Skeletal muscle tissue (tissue), 4 donors: ENCODE data around the gene SLC9A7. TPM values are rescaled to one million over a fixed set of nuclear protein-coding genes. Genes with fewer than 3 reads are reported as not detected.

ENCODE experiments used
- H3K27ac ChIP-seq: one replicate; pipeline ENCODE4 v1.7.0; 2013; ENCODE audit warnings: mild to moderate bottlenecking, low read depth, low read length, inconsistent platforms
- H3K27me3 ChIP-seq, 3 donors: one replicate each; pipeline ENCODE4 v1.7.0; 2013; ENCODE audit warnings: low read length in 3 of 3; ENCODE audit not compliant: control insufficient read depth in 3 of 3, insufficient read depth in 3 of 3
- H3K36me3 ChIP-seq, 3 donors: one replicate each; pipeline ENCODE4 v1.7.0; 2013; ENCODE audit warnings: low read length in 3 of 3; ENCODE audit not compliant: control insufficient read depth in 3 of 3, insufficient read depth in 3 of 3
- H3K4me1 ChIP-seq, 3 donors: one replicate each; pipeline ENCODE4 v1.7.0; 2013; ENCODE audit warnings: low read length in 3 of 3, mild to moderate bottlenecking in 3 of 3; ENCODE audit not compliant: control insufficient read depth in 3 of 3, insufficient read depth in 3 of 3
- H3K4me3 ChIP-seq, 3 donors: one replicate each; pipeline ENCODE4 v1.7.0; 2013; ENCODE audit warnings: low read length in 3 of 3
- H3K9ac ChIP-seq, 3 donors: one replicate each; pipeline ENCODE4 v1.7.0; 2013; ENCODE audit warnings: low read length in 3 of 3, mild to moderate bottlenecking in 3 of 3, moderate library complexity in 2 of 3, low read depth in 1 of 3
- H3K9me3 ChIP-seq, 3 donors: one replicate each; pipeline ENCODE4 v1.7.0; 2013; ENCODE audit warnings: low read length in 3 of 3; ENCODE audit not compliant: control insufficient read depth in 3 of 3
- total RNA-seq: library from RNA; depleted of rRNA; stranded (reverse); fragments of >200 nt; gene quantifications from one replicate; pipeline ENCODE4 v1.2.3, GENCODE V29; 2014
- donor health status: Osteomylitis.

Gene SLC9A7
- total RNA-seq, 1 donor from 2014 or later, result 13.0 TPM

DNA sequence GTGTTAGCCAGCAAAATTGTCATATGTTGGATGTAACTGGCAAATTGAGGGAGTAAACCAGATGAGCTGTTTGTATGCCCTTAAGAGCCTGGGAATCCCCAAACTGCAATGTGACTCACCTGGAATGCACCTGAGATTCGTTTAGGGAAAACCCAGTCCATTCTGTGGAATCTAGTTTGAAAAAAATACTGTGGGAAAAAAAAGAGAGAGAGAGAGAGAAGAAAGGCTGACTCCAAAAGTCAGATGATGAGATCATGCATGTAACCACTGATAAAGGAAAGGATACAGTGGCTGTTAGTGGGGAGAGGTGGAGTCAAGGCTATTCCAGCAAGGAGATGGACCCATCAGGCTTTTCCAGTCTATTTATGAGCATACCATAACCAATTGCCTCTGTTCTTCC, 48.5 kb downstream of the SLC9A7 start:
- Histone ChIP-seq H3K4me3 (no peak overlapping the region), H3K9me3 (no peaks in the 10 kb centered on the region), H3K9ac (no peak overlapping the region), H3K27ac (no peak overlapping the region), H3K4me1 (peaks cover 0 to 2% (median 0%) of the 10 kb centered on the region in 3 donors), H3K27me3 (no peaks in the 10 kb centered on the region), H3K36me3 (no peaks in the 10 kb centered on the region)

GRCh38 chrX:46707274-46707965, 51.5 kb downstream of the SLC9A7 start:
- H3K4me3 ChIP-seq, result no peak overlapping the region
- H3K4me1 ChIP-seq, result peaks cover 0 to 2% (median 0%) of the 10 kb centered on the region in 3 donors
- H3K9me3 ChIP-seq, result no peaks in the 10 kb centered on the region
- no peak overlapping the region for H3K27ac ChIP-seq
- no peaks in the 10 kb centered on the region for H3K27me3 ChIP-seq
- no peaks in the 10 kb centered on the region for H3K36me3 ChIP-seq
- no peak overlapping the region for H3K9ac ChIP-seq

DNA sequence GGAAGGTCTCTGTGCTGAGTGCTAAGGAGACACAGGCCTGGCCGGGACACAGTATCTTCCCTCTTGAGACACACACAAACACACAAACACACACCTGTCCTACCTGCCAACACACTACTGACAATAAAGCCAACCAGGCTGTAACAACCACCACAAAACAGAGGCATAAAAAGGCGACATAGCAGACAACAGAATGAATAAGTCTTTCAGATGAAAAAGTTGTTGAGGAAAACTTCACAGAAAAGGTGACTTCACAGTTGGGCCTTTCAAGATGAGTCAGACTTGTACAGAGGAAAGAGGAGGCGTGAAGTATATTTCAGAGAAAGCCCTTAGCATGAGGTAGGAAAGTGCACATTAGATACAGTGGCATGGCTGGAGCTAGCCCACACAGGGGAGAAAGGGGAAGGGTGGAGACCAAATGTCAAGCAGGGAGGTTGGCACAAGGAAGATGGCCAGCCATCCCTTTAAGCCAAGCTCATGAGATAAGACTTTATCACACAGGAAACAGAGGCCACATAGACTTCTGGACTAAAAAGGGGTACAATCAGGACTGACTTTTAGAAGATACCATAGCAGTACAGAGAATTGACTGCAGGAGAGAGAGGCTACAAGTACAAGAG, 54.0 kb downstream of the SLC9A7 start:
- H3K27me3 ChIP-seq, result no peaks in the 10 kb centered on the region
- no peak overlapping the region for H3K9ac ChIP-seq
- H3K36me3 ChIP-seq, result no peaks in the 10 kb centered on the region
- H3K27ac ChIP-seq, result no peak overlapping the region
- no peaks in the 10 kb centered on the region for H3K4me1 ChIP-seq
- H3K9me3 ChIP-seq, result no peaks in the 10 kb centered on the region
- H3K4me3 ChIP-seq, result no peak overlapping the region

GRCh38 chrX:46703980-46704379, 54.9 kb downstream of the SLC9A7 start:
- no peaks in the 10 kb centered on the region for H3K27me3 ChIP-seq
- no peaks in the 10 kb centered on the region for H3K4me1 ChIP-seq
- H3K9ac ChIP-seq, result no peak overlapping the region
- no peaks in the 10 kb centered on the region for H3K36me3 ChIP-seq
- H3K9me3 ChIP-seq, result no peaks in the 10 kb centered on the region
- H3K4me3 ChIP-seq, result no peak overlapping the region
- no peak overlapping the region for H3K27ac ChIP-seq

DNA sequence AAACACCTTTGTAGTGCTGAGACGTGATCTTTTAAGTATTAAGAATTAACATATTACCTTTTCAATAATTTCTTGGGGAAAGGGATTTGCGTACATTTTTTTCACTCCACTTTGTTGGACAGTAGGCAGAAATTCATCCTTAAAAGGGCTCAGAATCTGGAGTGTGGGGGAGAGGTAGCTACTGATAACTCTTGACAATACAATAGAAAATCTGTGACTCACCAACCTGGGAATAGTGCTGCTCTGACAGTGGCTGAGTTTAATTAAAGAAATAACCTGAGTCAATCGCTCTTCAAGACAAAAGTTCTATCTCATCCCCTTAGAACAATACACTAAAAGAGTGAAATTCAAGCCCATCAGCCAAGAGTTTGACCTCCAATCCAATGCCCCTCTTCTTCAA, 60.2 kb downstream of the SLC9A7 start:
- no peaks in the 10 kb centered on the region for H3K4me1 ChIP-seq
- H3K4me3 ChIP-seq, result no peak overlapping the region
- no peaks in the 10 kb centered on the region for H3K9me3 ChIP-seq
- no peaks in the 10 kb centered on the region for H3K36me3 ChIP-seq
- H3K27ac ChIP-seq, result no peak overlapping the region
- no peak overlapping the region for H3K9ac ChIP-seq
- no peaks in the 10 kb centered on the region for H3K27me3 ChIP-seq

GRCh38 chrX:46695491-46695890, 63.4 kb downstream of the SLC9A7 start:
- H3K4me1 ChIP-seq, result no peaks in the 10 kb centered on the region
- no peaks in the 10 kb centered on the region for H3K9me3 ChIP-seq
- H3K36me3 ChIP-seq, result no peaks in the 10 kb centered on the region
- H3K4me3 ChIP-seq, result no peak overlapping the region
- no peak overlapping the region for H3K9ac ChIP-seq
- H3K27ac ChIP-seq, result no peak overlapping the region
- H3K27me3 ChIP-seq, result no peaks in the 10 kb centered on the region

DNA sequence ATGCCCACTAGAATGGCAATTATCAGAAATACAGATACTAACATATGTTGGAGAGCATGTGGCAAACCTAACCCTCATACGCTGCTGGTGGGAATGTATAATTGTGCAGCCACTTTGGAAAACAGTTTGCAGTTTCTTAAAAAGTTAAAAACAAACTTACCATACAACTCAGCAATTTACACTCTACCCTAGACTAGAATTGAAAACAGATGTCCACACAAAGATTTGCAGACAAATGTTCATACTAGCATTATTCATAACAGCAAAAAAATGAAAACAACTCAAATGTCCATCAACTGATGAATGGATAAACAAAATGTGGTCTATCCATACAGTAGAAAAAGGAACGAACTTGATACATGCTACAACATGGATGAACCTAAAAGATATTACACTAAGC, 64.4 kb downstream of the SLC9A7 start:
- no peaks in the 10 kb centered on the region for H3K27me3 ChIP-seq

GRCh38 chrX:46693149-46693548, 65.8 kb downstream of the SLC9A7 start:
- H3K9ac ChIP-seq, result no peak overlapping the region
- H3K4me1 ChIP-seq, result no peaks in the 10 kb centered on the region
- H3K27ac ChIP-seq, result no peak overlapping the region
- no peak overlapping the region for H3K4me3 ChIP-seq
- H3K27me3 ChIP-seq, result no peaks in the 10 kb centered on the region
- no peaks in the 10 kb centered on the region for H3K36me3 ChIP-seq
- H3K9me3 ChIP-seq, result no peaks in the 10 kb centered on the region

More for the DNA sequence above, 64.4 kb downstream of the SLC9A7 start:
- Histone ChIP-seq H3K36me3 (no peaks in the 10 kb centered on the region), H3K4me1 (no peaks in the 10 kb centered on the region), H3K9ac (no peak overlapping the region), H3K9me3 (no peaks in the 10 kb centered on the region), H3K4me3 (no peak overlapping the region), H3K27ac (no peak overlapping the region)

- Histone ChIP-seq H3K27me3 (no peaks in the 10 kb centered on the region), H3K4me1 (no peaks in the 10 kb centered on the region), H3K9ac (no peak overlapping the region), H3K36me3 (no peaks in the 10 kb centered on the region), H3K9me3 (no peaks in the 10 kb centered on the region), H3K4me3 (no peak overlapping the region), H3K27ac (no peak overlapping the region)
These were observed 68.1 kb downstream of the SLC9A7 start for GRCh38 chrX:46690818-46691217.

- H3K4me3 ChIP-seq, result no peak overlapping the region
- no peaks in the 10 kb centered on the region for H3K4me1 ChIP-seq
- no peak overlapping the region for H3K9ac ChIP-seq
- H3K27ac ChIP-seq, result no peak overlapping the region
- H3K27me3 ChIP-seq, result no peaks in the 10 kb centered on the region
- no peaks in the 10 kb centered on the region for H3K9me3 ChIP-seq
- no peaks in the 10 kb centered on the region for H3K36me3 ChIP-seq
These were observed 71.3 kb downstream of the SLC9A7 start for GRCh38 chrX:46687619-46688018.
